HG02759 (cell line): ENCODE data around the gene FNBP1.
A peak's percentile ranks its signal among the peaks of the same experiment; 100 is the strongest.
"Not testable (repeated sequence)": the region's sequence is repeated elsewhere in the genome, so short reads cannot be mapped to it uniquely, and the experiment has no call there.

Experiments used
- ATAC-seq: cut with Tn5 transposase; IDR thresholded peaks from one replicate; pipeline ENCODE4 v1.9.1; 2021; ENCODE audit warnings: mild to moderate bottlenecking, moderate library complexity; ENCODE audit not compliant: unreplicated experiment

Gene FNBP1

DNA sequence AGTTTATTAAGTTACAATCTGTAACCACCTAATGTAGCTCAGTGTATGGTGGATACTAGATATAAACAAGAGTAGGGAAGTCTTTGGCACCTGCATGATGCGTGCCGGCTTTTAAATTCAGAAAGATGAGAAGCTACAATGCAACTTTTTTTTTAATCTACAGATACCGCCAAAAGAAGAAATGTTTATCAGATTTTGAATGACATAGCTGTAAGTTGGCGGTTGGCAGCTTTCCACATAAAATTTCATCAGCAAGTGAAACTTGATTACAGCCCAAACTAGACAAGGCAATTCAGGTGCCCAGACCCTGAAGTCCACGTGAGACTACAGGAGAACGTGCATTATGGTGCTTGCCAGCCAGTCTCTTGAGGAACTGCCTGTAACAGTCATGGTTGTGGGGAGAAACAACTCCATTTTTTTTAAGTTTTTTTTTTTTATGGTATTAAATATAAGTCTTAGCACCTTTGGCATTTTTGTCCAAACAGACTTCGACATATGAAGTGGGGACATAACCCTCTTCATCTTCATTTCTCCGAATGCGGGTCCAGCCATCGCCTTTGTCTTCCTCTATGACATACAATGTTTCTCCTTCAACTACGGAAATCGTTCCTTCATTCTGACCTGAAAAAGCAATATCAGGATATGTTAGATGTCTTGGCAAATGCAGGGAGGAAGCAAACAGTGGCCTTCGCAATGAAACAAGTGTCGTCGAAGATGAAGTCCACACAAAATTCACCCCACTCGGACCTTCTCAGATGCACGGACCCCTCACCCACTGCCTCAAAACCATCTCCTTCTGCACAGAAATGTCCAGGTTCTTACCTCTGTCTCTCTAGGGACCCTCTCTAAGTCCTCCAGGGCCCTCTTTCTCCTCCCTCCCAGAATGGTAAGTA lies 147.4 kb downstream of the FNBP1 start:
- no peak for ATAC-seq

DNA sequence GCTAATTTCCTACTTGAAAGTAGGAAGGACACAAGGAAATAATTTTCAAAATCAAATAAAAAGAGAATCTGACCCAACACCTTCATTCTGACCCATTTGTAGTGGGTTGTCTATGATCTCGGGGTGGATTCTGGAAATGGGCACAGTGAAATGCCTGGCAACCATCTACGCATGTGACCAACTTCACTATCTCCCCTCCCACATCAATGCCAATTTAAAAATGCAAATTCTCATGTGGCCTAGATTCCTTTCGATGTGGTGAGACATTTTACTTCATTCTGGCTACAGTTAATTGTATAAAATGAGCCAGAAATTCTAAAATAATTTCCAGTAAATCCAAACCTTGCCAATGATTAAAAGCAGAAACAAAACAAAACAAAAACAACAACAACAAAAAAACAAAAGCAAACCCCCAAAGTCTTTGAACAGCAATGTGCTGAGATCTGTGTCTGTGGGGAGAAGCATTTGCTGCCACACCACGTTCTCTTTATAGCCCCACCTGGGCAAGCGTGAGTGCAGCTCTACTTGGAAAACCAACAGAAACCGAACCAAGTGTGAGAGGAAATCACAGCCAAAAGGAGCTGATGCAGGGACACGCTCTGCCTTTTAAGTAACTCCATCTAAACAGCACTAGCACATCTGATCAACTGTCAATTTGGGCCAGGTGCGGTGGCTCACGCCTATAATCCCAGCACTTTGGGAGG lies 148.7 kb downstream of the FNBP1 start:
- no peak for ATAC-seq

- ATAC-seq: no peak
These were observed 151.4 kb downstream of the FNBP1 start for GRCh38 chr9:129891569-129891968.

DNA sequence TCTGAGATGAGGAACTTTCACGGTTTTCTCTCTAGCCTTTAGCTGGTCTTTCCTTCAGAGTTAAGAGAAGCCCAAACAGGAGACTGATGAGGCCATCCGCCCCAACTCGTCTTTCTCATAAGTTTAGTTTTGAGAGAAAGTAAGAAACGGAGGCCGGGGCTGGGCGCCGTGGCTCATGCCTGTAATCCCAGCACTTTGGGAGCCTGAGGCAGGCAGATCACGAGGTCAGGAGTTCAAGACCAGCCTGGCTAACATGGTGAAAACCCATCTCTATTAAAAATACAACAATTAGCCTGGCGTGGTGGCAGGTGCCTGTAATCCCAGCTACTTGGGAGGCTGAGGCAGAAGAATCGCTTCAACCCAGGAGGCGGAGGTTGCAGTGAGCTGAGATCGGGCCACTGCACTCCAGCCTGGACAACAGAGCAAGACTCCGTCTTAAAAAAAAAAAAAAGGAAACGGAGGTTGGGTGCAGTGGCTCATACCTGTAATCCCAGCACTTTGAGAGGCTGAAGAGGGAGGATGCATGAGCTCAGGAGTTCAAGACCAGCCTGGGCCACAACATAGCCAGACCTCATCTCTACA lies 152.2 kb downstream of the FNBP1 start:
- ATAC-seq: not testable (repeated sequence)

DNA sequence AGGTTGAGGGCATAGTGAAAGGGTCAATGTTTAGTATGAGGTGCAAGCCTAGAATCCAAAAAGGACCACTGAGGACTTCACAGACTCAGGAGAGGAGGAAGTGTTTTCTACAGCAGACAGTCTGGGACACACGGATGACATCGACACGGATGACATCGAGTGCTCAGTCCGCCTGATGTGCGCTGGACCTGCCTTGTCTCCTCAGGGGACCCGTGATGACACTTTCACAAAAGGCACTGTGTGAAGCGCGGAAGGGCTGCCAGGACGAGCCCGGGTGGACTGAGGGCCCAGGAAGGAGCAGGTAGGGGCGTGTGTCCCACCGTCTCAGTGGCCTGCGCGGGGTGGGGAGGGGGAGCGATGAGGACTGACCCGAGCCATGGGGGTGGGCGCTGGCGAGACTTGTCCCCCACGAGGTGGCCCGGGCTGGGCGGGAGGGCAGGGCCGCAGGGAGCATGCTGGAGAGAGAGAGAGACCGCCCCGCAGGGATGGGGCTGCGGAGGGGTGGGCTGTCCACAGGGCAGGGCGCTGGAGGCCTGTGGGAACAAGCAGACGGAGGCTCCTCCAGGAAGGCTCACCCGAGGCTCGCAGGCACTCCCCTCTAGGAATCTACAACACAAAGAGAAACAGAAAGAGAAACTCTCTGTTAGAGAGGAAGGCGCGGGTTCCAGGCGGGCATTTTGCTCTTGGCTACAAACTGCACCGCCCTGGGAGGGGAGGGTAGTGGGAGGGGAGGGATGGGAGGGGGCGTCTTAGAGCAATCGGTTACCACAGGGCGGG lies 152.9 kb downstream of the FNBP1 start:
- ATAC-seq: no peak

- no peak for ATAC-seq
These were observed 153.7 kb downstream of the FNBP1 start for GRCh38 chr9:129889122-129889940.

DNA sequence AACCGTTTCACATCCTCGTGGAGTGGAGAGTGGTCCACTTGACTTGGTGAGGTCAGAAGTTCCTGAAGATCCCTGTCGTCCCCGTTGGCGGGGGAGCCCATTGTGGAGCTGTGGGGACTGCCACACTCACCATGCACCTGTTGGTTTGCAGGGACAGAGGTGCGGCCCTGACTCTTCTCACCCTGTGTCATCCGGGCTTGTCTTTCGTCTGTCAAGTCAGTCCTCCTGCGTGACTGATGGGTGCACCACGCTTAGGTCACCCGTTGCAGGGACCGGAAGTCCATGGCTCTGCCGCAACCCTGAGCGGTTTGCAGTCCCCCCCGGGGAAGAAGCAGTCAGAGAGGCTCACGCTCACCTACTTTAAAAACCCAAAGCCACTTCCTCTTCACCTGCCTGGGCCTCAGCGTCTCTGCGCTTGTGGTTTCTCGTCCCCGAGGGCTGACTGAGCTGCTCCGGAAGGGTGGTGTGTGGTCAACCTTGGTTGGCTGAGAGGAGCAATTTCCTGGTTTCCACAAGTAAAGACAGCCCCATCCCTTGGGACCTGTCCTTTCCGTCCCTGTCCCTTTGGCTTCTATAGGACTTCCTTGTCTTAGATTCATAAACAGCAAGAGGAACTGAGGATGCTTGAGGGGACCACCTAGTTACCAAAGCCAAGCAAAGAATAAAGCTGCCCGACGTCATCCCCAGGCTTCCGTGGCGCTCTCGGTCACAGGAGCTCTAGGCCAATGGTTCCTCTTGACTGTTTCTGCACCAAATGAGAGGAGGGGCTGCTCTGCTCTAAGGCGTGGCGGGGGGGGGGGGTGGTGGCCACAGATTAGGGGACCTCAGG lies 154.5 kb downstream of the FNBP1 start:
- peak; percentile 66 for ATAC-seq

DNA sequence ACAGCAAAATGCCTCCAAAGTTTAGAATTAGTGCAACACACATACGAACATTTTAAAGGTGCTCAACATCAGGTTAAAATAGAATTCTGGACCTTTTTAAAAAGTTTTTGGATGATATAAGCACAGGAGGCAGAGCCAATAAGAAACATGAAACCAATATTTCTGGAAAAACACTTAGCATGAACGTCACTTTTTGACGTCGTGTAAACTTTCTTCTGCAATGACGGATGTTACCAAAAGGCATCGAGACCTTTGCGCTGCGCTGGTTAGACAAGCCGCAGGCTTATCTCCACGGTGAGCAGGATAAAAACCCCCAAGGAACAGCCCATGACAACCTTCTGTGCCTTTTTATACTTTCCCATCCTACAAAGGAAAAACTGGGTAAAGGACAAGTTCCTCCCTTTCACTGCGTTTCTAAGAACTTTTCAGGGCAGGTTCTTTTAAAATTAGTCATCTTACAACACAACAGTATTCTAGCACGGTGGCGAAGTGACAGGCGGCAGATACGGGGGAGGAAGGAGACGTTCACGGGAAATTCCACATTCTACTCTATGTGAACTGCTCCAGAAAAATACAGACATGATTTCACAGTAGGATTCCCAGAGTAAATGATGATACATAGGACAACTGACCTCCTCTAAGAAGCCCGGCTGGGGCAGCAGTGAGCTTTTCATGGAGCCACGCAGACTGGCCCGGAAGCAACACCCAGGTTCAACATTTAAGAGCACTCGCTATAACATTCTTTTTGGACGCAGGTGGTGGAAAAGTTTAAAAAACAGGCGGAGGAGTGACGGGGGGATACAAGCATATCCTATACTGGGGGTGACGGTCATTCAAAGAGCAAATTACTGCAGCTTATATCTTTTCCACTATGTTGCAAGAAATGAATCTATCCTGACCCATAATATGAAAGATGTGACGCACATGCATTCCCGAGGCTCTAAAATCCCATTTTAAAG lies 155.4 kb downstream of the FNBP1 start:
- no peak for ATAC-seq

DNA sequence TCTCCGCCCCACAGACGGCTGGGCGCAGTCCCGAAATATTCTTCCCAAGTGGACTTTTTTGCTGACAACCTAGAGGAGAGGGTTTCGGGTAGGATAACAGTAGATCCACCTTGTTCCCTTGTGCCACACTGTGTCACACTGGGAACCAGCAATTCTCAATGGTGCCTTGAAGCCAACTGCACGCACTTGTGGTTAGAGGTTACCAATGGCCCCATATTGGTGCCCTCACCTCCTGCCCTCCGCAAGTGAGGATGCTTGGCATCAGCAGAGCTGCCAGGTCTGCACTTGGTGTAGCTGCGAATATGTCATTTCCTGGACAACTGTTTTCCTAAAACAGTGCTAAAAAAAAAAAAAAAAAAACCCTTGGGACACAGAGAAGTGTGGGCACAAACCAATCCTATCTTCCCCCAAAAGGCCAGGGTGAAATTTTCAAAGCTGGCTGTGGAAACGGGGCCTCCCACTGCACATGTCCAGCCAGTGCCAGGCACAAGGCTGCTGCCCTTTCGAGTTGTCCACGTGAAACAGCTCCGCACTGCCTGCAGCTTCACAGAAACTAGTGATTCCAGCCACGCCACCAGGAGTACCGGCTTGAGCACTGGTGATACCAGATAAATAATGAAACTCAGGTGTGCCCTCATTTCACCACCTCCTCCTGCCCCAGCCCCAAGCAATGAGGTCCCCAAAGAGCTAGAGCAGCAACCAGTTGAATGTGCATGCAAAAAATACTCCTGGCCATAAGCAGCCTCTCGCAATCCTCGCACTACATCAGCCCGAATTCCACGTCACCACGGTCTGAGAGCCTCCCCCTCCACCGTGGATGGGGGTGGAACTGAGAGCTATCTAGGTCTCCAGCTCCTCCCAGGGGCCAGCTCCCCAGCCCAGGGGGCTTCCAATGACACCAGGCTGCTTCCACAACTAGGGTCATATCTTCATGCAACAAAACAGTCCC lies 156.5 kb downstream of the FNBP1 start:
- ATAC-seq: no peak

GRCh38 chr9:129885670-129886106 lies 157.3 kb downstream of the FNBP1 start:
- ATAC-seq: peak; percentile 34

DNA sequence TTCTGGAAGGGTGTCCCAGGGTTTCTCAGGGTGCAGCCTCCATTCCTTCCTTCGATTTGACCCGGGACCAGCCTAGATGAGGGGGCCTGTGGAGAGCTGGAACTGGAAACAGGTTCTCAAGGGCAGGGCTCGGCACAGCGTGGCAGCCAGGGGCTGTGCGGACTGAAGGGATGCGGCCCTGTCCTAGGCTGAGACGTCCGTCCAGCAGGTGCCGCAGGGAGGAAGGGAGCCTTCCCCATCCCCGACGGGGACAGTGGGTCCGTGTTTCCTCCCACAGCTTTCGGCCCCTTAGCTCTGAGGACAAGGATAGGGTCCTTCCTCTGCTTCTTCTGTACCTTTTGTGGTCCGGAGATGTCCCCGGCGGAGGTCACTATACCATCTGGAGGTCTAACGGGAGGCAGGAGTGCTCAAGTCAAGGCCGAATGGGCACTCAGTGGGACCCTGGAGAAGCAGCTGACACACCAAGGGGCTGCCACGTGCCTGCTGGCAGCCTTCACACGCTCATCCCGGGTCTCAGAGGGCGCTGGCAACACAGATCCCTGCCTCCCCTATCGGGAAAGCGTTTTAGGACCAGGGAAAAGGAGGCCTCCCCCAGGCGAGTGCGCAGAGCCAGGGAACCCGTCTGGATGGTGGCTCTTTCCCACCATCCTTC lies 157.8 kb downstream of the FNBP1 start:
- no peak for ATAC-seq

GRCh38 chr9:129884220-129885017 lies 158.6 kb downstream of the FNBP1 start:
- peak; percentile 40 for ATAC-seq

- no peak for ATAC-seq
These were observed 161.3 kb downstream of the FNBP1 start for GRCh38 chr9:129881547-129882324.

- no peak for ATAC-seq
These were observed 162.1 kb downstream of the FNBP1 start for GRCh38 chr9:129880654-129881546.
